Measurements from ENCODE around the gene S1PR4.

GRCh38 chr19:3201911-3202310 is 23.3 kb downstream of the S1PR4 start:
- TF ChIP-seq CTCF (IDR thresholded peaks at IDR 0.05; ENCODE audit: insufficient read depth, low read depth, low read length) = no peak
- TF ChIP-seq EZH2 (IDR thresholded peaks at IDR 0.05; ENCODE audit: insufficient read depth, low read length) = no peak

Data from astrocyte (in vitro differentiated cells and primary cell).